Kidney glomerular epithelial cell (primary cell): Measurements from ENCODE around the gene FPGS.

Experiments
- DNase-seq: peaks from one replicate; lab custom pipeline; 2025; lab: John Stamatoyannopoulos, UW

The FPGS gene

GRCh38 chr9:127788337-127789011, 14.2 kb upstream of the FPGS start:
- no peak for DNase-seq

- DNase-seq, result no peak
Observed at GRCh38 chr9:127789179-127789578, 13.5 kb upstream of the FPGS start.

- no peak for DNase-seq
Observed at GRCh38 chr9:127790094-127790855, 12.4 kb upstream of the FPGS start.

- no peak for DNase-seq
Observed at GRCh38 chr9:127791085-127791484, 11.6 kb upstream of the FPGS start.

GRCh38 chr9:127792417-127793031, 10.2 kb upstream of the FPGS start:
- DNase-seq, result no peak

- no peak for DNase-seq
Observed at GRCh38 chr9:127793093-127793708, 9.5 kb upstream of the FPGS start.

GRCh38 chr9:127794001-127794791, 8.5 kb upstream of the FPGS start:
- DNase-seq, result no peak

GRCh38 chr9:127796225-127796813, 6.4 kb upstream of the FPGS start:
- DNase-seq, result no peak

- no peak for DNase-seq
Observed at GRCh38 chr9:127796852-127797370, 5.8 kb upstream of the FPGS start.

- no peak for DNase-seq
Observed at GRCh38 chr9:127801955-127802575, 617 bp upstream of the FPGS start.

GRCh38 chr9:127803507-127804352, 1.0 kb downstream of the FPGS start:
- peak; percentile 63 for DNase-seq

GRCh38 chr9:127805620-127806019, 2.9 kb downstream of the FPGS start:
- no peak for DNase-seq

- DNase-seq, result no peak
Observed at GRCh38 chr9:127806871-127807270, 4.2 kb downstream of the FPGS start.

GRCh38 chr9:127808347-127809001, 5.8 kb downstream of the FPGS start:
- no peak for DNase-seq

- no peak for DNase-seq
Observed at GRCh38 chr9:127809002-127809539, 6.4 kb downstream of the FPGS start.

- DNase-seq, result no peak
Observed at GRCh38 chr9:127809540-127810377, 7.1 kb downstream of the FPGS start.

GRCh38 chr9:127810378-127811187, 7.9 kb downstream of the FPGS start:
- DNase-seq, result no peak
